GM18526 (cell line): ENCODE data around the gene RDX.

Experiments used
- POLR2A ChIP-seq: IDR thresholded peaks from 3 replicates; pipeline ENCODE4 v1.6.1; 2011; ENCODE audit not compliant: insufficient read length; ENCODE audit errors: extremely low read depth

Gene RDX

DNA sequence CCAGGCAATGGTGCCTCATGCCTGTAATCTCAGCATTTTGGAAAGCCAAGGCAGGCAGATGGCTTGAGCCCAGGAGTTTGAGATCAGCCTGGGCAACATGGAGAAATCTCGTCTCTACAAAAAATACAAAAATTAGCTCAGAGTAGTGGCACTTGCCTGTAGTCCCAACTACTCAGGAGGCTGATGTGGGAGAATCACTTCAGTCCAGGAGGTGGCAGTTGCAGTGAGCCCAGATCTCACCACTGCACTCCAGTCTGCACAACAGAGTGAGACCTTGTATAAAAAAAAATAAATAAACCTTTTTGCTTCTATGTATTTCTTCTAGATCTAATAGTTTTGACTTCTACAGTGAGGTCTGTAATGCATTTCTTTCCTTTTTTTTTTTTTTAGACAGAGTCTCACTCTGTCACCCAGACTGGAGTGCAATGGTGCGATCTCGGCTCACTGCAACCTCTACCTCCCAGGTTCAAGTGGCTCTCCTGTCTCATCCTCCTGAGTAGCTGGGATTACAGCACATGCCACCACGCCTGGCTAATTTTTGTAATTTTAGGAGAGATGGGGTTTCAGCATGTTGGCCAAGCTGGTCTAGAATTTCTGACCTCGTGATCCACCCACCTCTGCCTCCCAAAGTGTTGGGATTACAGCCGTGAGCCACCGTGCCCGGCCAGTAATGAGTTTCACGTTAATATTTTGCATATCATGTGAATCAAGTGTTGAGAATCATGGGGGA, 18.1 kb upstream of the RDX start:
- TF ChIP-seq POLR2A = no peak

DNA sequence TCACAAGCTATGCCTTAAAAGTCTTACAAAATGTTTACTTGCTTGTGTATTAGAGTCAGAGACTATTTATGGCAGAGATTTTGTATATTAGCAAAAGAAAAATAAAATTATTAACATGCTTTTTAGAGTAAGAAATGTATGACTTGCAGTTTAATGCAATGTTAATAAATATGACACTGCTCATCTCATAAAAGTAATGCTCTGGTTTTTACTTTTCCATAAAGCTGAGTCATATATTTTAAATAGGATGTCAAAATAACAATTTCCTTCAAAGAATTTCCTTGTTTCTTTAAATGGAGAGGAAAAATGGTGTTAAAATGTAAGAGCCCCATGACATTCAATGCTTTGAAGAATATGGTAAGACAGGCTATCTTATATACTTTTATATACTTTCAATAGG, 16.3 kb upstream of the RDX start:
- TF ChIP-seq POLR2A = no peak

GRCh38 chr11:110311783-110312579, 15.6 kb upstream of the RDX start:
- TF ChIP-seq POLR2A = no peak

DNA sequence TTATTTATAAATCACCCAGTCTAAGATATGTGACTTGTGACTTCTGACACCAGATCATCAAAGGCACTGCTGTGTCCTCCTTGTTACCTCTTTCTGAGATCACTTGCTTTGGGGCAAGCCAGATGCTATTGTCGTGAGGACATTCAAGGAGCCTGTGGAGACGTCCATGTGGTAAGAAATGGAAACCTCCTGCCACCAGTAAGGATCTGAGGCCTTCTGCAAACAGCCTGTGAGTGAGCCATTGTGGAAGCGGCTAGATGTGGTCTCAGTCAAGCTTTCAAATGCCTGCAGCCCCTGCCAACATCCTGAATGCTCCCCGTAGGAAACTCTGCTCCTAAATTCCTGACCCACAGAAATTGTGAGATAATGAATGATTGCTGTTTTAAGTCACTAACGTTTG, 11.7 kb upstream of the RDX start:
- TF ChIP-seq POLR2A = no peak

DNA sequence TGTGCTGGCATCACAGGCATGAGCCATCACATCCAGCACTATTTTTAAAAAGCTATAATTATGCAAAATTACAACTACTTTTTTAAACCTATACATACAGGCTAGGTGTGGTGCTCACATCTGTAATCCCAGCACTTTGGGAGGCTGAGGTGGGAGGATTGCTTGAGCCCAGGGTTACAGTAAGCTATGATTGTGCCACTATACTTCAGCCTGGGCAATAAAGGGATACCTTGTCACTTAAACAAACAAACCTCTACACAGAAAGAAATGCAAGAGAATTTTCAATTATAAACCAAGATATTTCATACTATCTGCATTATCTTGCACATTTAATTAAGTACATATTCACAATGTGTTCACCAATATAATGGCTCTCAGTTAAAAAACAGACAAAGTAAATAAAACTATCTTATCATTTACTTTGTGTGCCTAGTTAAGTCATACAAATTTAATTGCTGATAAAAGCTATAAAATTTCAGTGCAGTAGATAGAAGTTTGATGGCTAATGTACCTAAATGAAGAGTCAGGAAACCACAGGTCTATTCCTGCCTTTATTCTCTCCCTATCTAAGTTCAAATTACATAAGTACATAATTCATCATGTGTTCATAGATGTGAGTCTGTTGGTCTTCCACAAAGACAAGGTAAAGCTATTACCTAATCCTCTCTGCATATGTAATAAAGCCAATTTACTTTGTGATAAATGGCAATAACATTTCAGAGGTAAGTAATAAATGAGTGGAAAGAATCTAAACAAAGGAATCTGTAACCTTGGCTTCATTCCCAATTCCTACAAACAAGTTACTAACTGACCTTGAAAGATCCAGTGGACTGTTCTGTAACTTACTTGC, 9.0 kb upstream of the RDX start:
- no peak for TF ChIP-seq POLR2A

- no peak for TF ChIP-seq POLR2A
Measured at GRCh38 chr11:110303414-110303826, 7.0 kb upstream of the RDX start.

DNA sequence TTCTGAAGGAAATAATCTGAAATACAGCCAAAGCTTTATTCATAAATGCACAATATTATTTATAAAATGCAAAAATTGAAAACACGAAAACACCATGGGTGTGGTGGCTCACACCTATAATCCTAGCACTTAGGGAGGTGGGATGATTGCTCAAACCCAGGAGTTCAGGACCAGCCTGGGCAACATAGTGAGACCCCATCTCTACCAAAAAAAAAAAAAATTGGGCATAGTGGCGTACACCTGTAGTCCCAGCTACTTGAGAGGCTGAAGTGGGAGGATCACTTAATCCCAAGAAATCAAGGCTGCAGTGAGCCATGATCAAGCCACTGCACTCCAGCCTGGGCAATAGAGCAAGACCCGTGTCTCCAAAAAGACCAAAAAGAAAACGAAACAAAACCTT, 5.2 kb upstream of the RDX start:
- no peak for TF ChIP-seq POLR2A

DNA sequence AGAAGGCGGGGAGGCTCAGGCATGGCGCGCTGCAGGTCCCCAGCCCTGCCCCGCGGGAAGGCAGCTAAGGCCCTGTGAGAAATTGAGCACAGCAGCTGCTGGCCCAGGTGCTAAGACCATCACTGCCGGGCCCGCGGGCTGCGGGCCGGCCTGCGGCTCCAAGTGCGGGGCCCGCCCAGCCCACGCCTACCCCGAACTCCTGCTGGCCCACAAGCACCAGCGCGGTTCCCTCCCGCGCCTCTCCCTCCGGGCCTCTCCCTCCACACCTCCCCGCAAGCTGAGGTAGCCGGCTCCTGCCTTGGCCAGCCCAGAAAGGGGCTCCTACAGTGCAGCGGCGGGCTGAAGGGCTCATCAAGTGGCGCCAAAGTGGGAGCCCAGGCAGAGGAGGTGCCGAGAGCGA, 4.6 kb upstream of the RDX start:
- TF ChIP-seq POLR2A = no peak

DNA sequence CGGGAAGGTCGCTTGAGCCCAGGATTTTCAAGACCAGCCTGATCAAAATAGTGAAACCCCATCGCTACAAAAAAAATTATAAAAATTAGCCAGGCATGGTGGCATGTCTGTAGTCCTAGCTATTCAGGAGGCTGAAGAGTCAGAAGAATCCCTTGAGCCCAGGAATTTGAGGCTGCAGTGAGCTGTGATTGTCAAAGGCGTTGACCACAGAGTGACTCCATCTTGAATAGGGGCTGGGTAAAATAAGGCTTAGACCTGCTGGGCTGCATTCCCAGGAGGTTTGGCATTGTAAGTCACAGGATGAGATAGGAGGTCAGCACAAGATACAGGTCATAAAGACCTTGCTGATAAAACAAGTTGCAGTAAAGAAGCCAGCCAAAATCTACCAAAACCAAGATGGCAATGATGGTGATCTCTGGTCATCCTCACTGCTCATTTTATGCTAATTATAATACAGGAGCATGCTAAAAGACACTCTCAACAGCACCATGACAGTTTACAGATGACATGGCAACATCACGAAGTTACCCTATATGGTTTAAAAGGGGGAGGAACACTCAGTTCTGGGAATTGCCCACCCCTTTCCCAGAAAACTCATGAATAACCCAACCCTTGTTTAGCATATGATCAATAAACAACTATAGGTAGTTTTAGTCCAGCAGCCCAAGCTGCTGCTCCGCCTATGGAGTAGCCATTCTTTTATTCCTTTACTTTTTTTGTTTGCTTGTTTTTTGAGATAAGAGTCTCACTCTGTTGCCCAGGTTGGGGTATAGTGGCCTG, 2.8 kb upstream of the RDX start:
- no peak for TF ChIP-seq POLR2A

DNA sequence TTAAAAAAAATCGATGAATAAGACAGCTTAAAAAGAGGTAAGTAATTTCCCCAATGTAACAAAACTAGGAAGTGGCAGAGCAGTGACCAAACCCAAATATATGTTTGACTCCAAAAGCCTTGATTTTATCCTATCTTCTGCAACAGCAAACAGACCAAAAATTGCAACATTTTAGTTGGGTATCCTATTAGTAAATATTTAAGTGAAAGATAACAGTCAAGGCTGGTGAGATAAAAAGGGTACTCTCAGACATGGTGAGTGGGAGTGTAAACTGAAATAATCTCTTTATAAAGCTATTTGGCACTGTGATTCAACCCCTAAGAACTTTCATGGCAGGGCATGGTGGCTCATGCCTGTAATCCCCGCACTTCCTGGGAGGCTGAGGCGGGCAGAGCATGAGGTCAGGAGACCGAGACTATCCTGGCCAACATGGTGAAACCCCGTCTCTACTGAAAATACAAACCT, 1.9 kb upstream of the RDX start:
- TF ChIP-seq POLR2A = no peak

DNA sequence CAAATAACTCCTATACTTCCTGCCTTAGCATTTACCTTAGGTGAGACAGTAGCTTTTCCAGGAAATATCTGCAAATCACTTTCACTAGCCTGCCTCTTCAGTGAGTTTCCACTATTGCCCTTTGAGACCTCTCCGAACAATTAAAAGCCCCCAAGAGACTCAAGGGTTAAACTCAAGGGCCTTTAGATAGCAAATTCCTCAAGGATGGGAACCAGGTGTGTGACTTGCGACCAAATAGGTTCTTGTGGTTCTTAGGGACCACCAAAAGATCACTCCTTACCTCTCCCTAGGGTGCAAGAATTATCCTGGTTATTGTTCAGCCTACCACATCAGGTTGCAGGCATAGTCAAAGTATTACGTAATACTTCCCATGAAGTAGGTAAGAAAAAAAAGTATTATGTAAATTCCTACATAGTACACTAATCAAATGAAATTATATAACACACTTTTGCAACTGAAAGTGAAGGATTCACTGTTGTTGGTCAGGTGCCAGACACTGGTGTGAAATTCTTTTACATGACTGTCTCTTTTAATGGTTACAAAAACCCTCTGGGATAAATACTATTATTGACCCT, 1.4 kb upstream of the RDX start:
- no peak for TF ChIP-seq POLR2A

- TF ChIP-seq POLR2A = no peak
Measured at GRCh38 chr11:110297076-110297725, 787 bp upstream of the RDX start.

DNA sequence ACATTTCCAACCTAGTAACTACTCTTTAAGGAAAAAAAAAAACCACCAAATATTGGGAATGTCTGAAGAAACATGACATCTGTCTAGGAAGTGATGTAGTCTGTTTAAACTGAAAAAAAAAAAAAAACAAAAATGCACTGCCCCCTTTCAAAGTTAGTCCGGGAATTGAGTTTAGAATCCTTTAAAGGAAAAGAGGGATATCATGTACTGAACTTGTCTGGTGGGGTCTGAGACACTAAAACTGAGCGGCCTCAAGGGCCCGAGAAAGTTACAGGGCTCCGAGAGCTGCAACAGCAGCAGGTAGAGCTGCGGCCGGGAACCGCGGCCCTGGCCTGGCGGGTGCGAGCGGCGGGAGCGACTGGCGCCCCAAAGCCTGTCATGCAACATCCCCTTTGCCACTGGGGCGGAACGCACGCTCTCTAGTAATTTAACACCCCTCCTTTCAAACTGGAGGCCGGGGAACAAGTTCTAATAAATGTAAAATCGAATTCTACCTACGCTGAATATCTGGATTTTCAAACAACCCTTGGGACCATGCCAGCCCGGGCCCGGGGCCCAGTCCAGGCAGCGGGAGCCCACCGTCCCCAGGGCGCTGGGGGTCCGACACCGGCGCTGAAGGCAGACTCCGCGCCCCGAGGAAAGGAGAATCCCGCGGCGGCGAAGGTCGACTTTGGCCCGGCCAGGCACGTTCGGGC, 736 bp downstream of the RDX start:
- no peak for TF ChIP-seq POLR2A

GRCh38 chr11:110295086-110295485, 1.3 kb downstream of the RDX start:
- TF ChIP-seq POLR2A = no peak

GRCh38 chr11:110294509-110294908, 1.9 kb downstream of the RDX start:
- TF ChIP-seq POLR2A = no peak
